SK-N-SH (cell line): ENCODE measurements around the gene RNF223. TPM values are rescaled to one million over a fixed set of nuclear protein-coding genes. Genes with fewer than 3 reads are reported as not detected.

ENCODE experiments used
- CTCF ChIA-PET: fragments of 300-600, 350-600 bp; formaldehyde crosslinking; extraction: SDS; loops from one replicate; lab custom pipeline; 2021; lab: Yijun Ruan, JAX
- POLR2A ChIA-PET: fragments of 350-600 bp; sonication (Branson Sonifier 250); formaldehyde crosslinking; extraction: SDS; loops from one replicate; lab custom pipeline; 2020; ENCODE audit warnings: antibody characterized with exemption, inconsistent platforms; lab: Yijun Ruan, JAX
- DNase-seq: peaks from one replicate; pipeline ENCODE4 v3.0.0; 2012
- H2AFZ ChIP-seq: fragments of 200-600 bp; sonication (generic); 2 replicates; pipeline ENCODE4 v1.8.1; 2016; ENCODE audit warnings: antibody characterized with exemption, mild to moderate bottlenecking, low read depth
- H3F3A ChIP-seq: fragments of 200-600 bp; sonication (generic); replicated peaks from 2 replicates; pipeline ENCODE3; 2016; ENCODE audit warnings: antibody characterized with exemption, mild to moderate bottlenecking; ENCODE audit not compliant: insufficient read depth
- H3K27ac ChIP-seq, 2 experiments: fragments of 200-500 bp in 1 of 2; fragments of 200-600 bp in 1 of 2; sonication (Bioruptor generic) in 1 of 2; sonication (generic), shearing (Covaris generic) in 1 of 2; 2 replicates each; pipeline versions ENCODE4 v1.5.1 to v1.6.1; 2014 to 2016; ENCODE audit warnings: low read depth in 2 of 2, inconsistent platforms in 1 of 2, low read length in 1 of 2, mild to moderate bottlenecking in 1 of 2, mixed read lengths in 1 of 2
- H3K27me3 ChIP-seq: fragments of 200-600 bp; sonication (generic), shearing (Covaris generic); 2 replicates; pipeline ENCODE4 v1.6.1; 2016; ENCODE audit warnings: mixed run types; ENCODE audit not compliant: insufficient read depth
- H3K36me3 ChIP-seq, 2 experiments: fragments of 200-500 bp in 1 of 2; fragments of 200-600 bp in 1 of 2; sonication (Bioruptor generic) in 1 of 2; sonication (generic) in 1 of 2; replicated peaks in 1 of 2; 2 replicates each; pipeline versions ENCODE3 to v1.5.1; 2014 to 2016; ENCODE audit warnings: low read length in 1 of 2, mild to moderate bottlenecking in 1 of 2; ENCODE audit not compliant: insufficient read depth in 2 of 2, control insufficient read depth in 1 of 2
- H3K4me1 ChIP-seq, 2 experiments: fragments of 200-500 bp in 1 of 2; fragments of 200-600 bp in 1 of 2; sonication (Bioruptor generic) in 1 of 2; sonication (generic), shearing (Covaris generic) in 1 of 2; 2 replicates each; pipeline versions ENCODE4 v1.5.1 to v1.6.1; 2014 to 2016; ENCODE audit warnings: low read depth in 1 of 2, low read length in 1 of 2, mixed run types in 1 of 2; ENCODE audit not compliant: insufficient read depth in 2 of 2, control insufficient read depth in 1 of 2
- H3K4me2 ChIP-seq: fragments of 200-600 bp; sonication (generic), shearing (Covaris generic); 2 replicates; pipeline ENCODE4 v1.6.1; 2017; ENCODE audit warnings: mixed run types
- H3K4me3 ChIP-seq, 2 experiments: fragments of 200-500 bp in 1 of 2; fragments of 200-600 bp in 1 of 2; sonication (Bioruptor generic) in 1 of 2; sonication (generic), shearing (Covaris generic) in 1 of 2; 2 replicates each; pipeline versions ENCODE4 v1.5.1 to v1.8.1; 2014 to 2016; ENCODE audit warnings: low read depth in 2 of 2, inconsistent platforms in 1 of 2, low read length in 1 of 2, mild to moderate bottlenecking in 1 of 2, mixed read lengths in 1 of 2, moderate library complexity in 1 of 2
- H3K79me2 ChIP-seq: fragments of 200-600 bp; sonication (generic); 2 replicates; pipeline ENCODE4 v1.8.1; 2017; ENCODE audit warnings: mild to moderate bottlenecking; ENCODE audit not compliant: insufficient read depth
- H3K9ac ChIP-seq: fragments of 200-600 bp; sonication (generic); 2 replicates; pipeline ENCODE4 v1.6.1; 2017; ENCODE audit warnings: mixed run types
- H3K9me2 ChIP-seq: fragments of 200-600 bp; sonication (generic); 2 replicates; pipeline ENCODE4 v1.6.1; 2017; ENCODE audit warnings: mixed run types
- H3K9me3 ChIP-seq: fragments of 200-600 bp; sonication (generic); 2 replicates; pipeline ENCODE4 v1.6.1; 2017; ENCODE audit warnings: mixed run types, mild to moderate bottlenecking, moderate library complexity
- H4K20me1 ChIP-seq: fragments of 200-600 bp; sonication (generic); 2 replicates; pipeline ENCODE4 v1.6.1; 2017; ENCODE audit warnings: mild to moderate bottlenecking, mixed run types; ENCODE audit not compliant: insufficient read depth
- CHD2 ChIP-seq: fragments of 150-350 bp; IDR thresholded peaks from 2 replicates; pipeline ENCODE4 v1.6.1; 2018; ENCODE audit warnings: low read length; ENCODE audit not compliant: partially characterized antibody
- EP300 ChIP-seq, 2 experiments: IDR thresholded peaks; 2 replicates each; pipeline versions ENCODE4 v1.4.0 to v1.6.1; 2012; ENCODE audit warnings: borderline replicate concordance in 1 of 2, low read depth in 1 of 2, low read length in 1 of 2
- EZH2phosphoT487 ChIP-seq: fragments of 200-600 bp; sonication (generic); IDR thresholded peaks from 2 replicates; pipeline ENCODE4 v1.6.1; 2017; ENCODE audit warnings: low read depth, mixed run types, mild to moderate bottlenecking, antibody characterized with exemption, moderate library complexity, borderline replicate concordance
- FOSL2 ChIP-seq: IDR thresholded peaks from 2 replicates; pipeline ENCODE4 v1.4.0; 2012; ENCODE audit warnings: low read depth, mild to moderate bottlenecking, moderate library complexity, borderline replicate concordance
- FOXJ3 ChIP-seq: sonication (generic); formaldehyde crosslinking; IDR thresholded peaks from 2 replicates; pipeline ENCODE4 v1.5.1; 2020; ENCODE audit warnings: mild to moderate bottlenecking, missing genetic modification reagents
- FOXM1 ChIP-seq: IDR thresholded peaks from 2 replicates; pipeline ENCODE4 v1.4.0; 2012; ENCODE audit warnings: low read depth, mild to moderate bottlenecking
- MEF2A ChIP-seq: IDR thresholded peaks from 2 replicates; pipeline ENCODE4 v1.4.0; 2012; ENCODE audit warnings: low read depth, borderline replicate concordance
- NFIC ChIP-seq: IDR thresholded peaks from 2 replicates; pipeline ENCODE4 v1.4.0; 2012; ENCODE audit warnings: borderline replicate concordance
- RAD21 ChIP-seq: IDR thresholded peaks from 2 replicates; pipeline ENCODE4 v1.6.1; 2012; ENCODE audit warnings: mild to moderate bottlenecking, low read length
- RCOR1 ChIP-seq: fragments of 150-350 bp; IDR thresholded peaks from 2 replicates; pipeline ENCODE4 v1.6.1; 2017; ENCODE audit warnings: antibody characterized with exemption, low read length
- RFX5 ChIP-seq: IDR thresholded peaks from 2 replicates; pipeline ENCODE4 v1.6.1; 2012; ENCODE audit warnings: mild to moderate bottlenecking, improper control_type of control experiment, low read length
- RXRA ChIP-seq: IDR thresholded peaks from 2 replicates; pipeline ENCODE4 v1.4.0; 2012; ENCODE audit warnings: low read depth, mild to moderate bottlenecking, borderline replicate concordance
- SMC3 ChIP-seq: IDR thresholded peaks from 2 replicates; pipeline ENCODE4 v1.6.1; 2012; ENCODE audit warnings: low read depth, low read length, improper control_type of control experiment
- TAF1 ChIP-seq: IDR thresholded peaks from 2 replicates; pipeline ENCODE4 v1.6.1; 2012; ENCODE audit warnings: low read depth, mild to moderate bottlenecking, low read length, moderate library complexity, borderline replicate concordance
- TCF12 ChIP-seq: IDR thresholded peaks from 2 replicates; pipeline ENCODE4 v1.4.0; 2012
- YY1 ChIP-seq: IDR thresholded peaks from 2 replicates; pipeline ENCODE4 v1.4.0; 2012; ENCODE audit warnings: low read depth, mild to moderate bottlenecking
- WGBS: methylation state at CpG from one replicate; pipeline ENCODE4 v1.1.6; 2017; ENCODE audit warnings: low lambda C conversion rate; 5-methylcytosine and 5-hydroxymethylcytosine counted together
- polyA plus RNA-seq, 3 experiments: library from polyadenylated mRNA; depleted of rRNA; stranded (reverse); fragments of >200 nt; gene quantifications; 2 replicates each; pipeline ENCODE4 v1.2.3, GENCODE V29; 2012
- TF ChIP-seq, protein P1 (sequence below): IDR thresholded peaks from 2 replicates; pipeline ENCODE4 v1.4.0; 2012; ENCODE audit warnings: low read depth, borderline replicate concordance
- TF ChIP-seq, protein P2 (sequence below): IDR thresholded peaks from 2 replicates; pipeline ENCODE4 v1.6.1; 2012; ENCODE audit warnings: mild to moderate bottlenecking, low read depth, low read length, moderate library complexity
- TF ChIP-seq, protein P3 (sequence below): IDR thresholded peaks from 2 replicates; pipeline ENCODE4 v1.4.0; 2012; ENCODE audit warnings: low read depth

RNF223 gene
- polyA plus RNA-seq, 1 of the 3 experiments (the other 2 are of a cell fraction): not detected

DNA sequence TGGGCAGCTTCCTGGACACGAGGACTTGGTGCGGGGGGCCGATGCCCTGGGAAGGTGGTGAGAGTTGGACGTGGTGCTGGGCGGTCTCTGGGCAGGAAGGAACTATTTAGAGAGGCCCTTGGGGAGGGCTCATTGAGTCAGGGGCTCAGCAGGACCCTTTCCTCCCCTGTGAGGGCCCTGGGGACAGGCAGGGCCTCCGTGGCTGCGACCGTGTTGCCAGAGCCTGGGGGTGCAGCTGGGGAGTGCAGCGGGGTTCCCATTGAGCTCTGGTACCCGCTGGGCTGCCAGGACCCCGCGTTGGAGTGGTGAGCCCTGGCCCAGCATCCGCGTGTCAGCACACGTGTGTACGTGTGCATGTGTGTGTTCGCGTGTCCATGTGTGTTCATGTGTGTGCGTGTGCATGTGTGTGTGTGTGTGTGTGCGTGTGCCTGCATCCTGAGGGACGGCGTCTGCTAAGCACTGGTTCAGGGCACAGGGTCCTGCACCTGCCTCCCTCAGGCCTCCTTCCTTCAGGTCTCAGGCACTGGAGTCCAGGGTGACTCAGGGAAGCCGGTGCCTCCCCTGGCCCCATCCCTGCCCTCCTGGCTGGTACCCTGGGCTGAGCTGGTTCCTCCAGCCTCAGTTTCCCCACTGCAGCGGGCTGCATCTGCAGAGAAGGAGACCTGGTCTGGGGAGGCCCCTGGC is 10.7 kb downstream of the RNF223 start:
- no peak overlapping the region for H3K9ac ChIP-seq
- no peaks in the 10 kb centered on the region for H3K9me2 ChIP-seq
- H3K27ac ChIP-seq: no peak overlapping the region
- peaks cover 0 to 8% of the 10 kb centered on the region in 2 experiments; a peak in 1 of 4 replicates for H3K4me1 ChIP-seq
- 64% methylated on average over 5 of the region's 24 CpGs for whole genome bisulfite sequencing
- H3K36me3 ChIP-seq: no peaks in the 10 kb centered on the region
- H3K4me2 ChIP-seq: peak overlapping the region; percentile 52; the same call in 1 of the 2 replicates
- TF ChIP-seq, protein P1, sequence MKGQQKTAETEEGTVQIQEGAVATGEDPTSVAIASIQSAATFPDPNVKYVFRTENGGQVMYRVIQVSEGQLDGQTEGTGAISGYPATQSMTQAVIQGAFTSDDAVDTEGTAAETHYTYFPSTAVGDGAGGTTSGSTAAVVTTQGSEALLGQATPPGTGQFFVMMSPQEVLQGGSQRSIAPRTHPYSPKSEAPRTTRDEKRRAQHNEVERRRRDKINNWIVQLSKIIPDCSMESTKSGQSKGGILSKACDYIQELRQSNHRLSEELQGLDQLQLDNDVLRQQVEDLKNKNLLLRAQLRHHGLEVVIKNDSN: no peak
- no peak for TF ChIP-seq RXRA
- TF ChIP-seq EP300 (IDR thresholded peaks at IDR 0.05; ENCODE audit: borderline replicate concordance in 1 of 2, low read depth in 1 of 2, low read length in 1 of 2): no peak
- no peak for TF ChIP-seq RAD21
- TF ChIP-seq RFX5: no peak
- TF ChIP-seq FOSL2: no peak
- TF ChIP-seq SMC3: no peak
- TF ChIP-seq TAF1: no peak
- TF ChIP-seq TCF12: no peak
- TF ChIP-seq MEF2A: no peak
- TF ChIP-seq, protein P2, sequence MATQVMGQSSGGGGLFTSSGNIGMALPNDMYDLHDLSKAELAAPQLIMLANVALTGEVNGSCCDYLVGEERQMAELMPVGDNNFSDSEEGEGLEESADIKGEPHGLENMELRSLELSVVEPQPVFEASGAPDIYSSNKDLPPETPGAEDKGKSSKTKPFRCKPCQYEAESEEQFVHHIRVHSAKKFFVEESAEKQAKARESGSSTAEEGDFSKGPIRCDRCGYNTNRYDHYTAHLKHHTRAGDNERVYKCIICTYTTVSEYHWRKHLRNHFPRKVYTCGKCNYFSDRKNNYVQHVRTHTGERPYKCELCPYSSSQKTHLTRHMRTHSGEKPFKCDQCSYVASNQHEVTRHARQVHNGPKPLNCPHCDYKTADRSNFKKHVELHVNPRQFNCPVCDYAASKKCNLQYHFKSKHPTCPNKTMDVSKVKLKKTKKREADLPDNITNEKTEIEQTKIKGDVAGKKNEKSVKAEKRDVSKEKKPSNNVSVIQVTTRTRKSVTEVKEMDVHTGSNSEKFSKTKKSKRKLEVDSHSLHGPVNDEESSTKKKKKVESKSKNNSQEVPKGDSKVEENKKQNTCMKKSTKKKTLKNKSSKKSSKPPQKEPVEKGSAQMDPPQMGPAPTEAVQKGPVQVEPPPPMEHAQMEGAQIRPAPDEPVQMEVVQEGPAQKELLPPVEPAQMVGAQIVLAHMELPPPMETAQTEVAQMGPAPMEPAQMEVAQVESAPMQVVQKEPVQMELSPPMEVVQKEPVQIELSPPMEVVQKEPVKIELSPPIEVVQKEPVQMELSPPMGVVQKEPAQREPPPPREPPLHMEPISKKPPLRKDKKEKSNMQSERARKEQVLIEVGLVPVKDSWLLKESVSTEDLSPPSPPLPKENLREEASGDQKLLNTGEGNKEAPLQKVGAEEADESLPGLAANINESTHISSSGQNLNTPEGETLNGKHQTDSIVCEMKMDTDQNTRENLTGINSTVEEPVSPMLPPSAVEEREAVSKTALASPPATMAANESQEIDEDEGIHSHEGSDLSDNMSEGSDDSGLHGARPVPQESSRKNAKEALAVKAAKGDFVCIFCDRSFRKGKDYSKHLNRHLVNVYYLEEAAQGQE: no peak
- TF ChIP-seq FOXJ3: no peak
- TF ChIP-seq EZH2phosphoT487: no peak
- no peak for TF ChIP-seq RCOR1
- no peak for TF ChIP-seq CHD2
- TF ChIP-seq FOXM1: no peak
- TF ChIP-seq, protein P3, sequence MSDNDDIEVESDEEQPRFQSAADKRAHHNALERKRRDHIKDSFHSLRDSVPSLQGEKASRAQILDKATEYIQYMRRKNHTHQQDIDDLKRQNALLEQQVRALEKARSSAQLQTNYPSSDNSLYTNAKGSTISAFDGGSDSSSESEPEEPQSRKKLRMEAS: no peak
- TF ChIP-seq NFIC: no peak
- no peak for TF ChIP-seq YY1
- H3F3A ChIP-seq: peaks cover 13% of the 10 kb centered on the region
- ChIA-PET CTCF (interaction anchor here (0.7 to 15.4 kb wide), 35 partner anchors 8 to 1470 kb away, joined by 3 to 216 read pairs (median 6); partner anchors contain the start of genes AGRN, PERM1 and RNF223), POLR2A (no interaction called here)
- peaks cover 6% of the 10 kb centered on the region; the same call in 1 of the 2 replicates for H4K20me1 ChIP-seq
- DNase-seq: no peak
- no peaks in the 10 kb centered on the region for H3K79me2 ChIP-seq
- H3K27me3 ChIP-seq: peaks cover 17% of the 10 kb centered on the region; the same call in 1 of the 2 replicates
- no peak overlapping the region; a peak in 1 of 4 replicates for H3K4me3 ChIP-seq
- H3K9me3 ChIP-seq: no peaks in the 10 kb centered on the region
- H2AFZ ChIP-seq: no peak overlapping the region
